ENCODE results near the gene SENP8.

DNA sequence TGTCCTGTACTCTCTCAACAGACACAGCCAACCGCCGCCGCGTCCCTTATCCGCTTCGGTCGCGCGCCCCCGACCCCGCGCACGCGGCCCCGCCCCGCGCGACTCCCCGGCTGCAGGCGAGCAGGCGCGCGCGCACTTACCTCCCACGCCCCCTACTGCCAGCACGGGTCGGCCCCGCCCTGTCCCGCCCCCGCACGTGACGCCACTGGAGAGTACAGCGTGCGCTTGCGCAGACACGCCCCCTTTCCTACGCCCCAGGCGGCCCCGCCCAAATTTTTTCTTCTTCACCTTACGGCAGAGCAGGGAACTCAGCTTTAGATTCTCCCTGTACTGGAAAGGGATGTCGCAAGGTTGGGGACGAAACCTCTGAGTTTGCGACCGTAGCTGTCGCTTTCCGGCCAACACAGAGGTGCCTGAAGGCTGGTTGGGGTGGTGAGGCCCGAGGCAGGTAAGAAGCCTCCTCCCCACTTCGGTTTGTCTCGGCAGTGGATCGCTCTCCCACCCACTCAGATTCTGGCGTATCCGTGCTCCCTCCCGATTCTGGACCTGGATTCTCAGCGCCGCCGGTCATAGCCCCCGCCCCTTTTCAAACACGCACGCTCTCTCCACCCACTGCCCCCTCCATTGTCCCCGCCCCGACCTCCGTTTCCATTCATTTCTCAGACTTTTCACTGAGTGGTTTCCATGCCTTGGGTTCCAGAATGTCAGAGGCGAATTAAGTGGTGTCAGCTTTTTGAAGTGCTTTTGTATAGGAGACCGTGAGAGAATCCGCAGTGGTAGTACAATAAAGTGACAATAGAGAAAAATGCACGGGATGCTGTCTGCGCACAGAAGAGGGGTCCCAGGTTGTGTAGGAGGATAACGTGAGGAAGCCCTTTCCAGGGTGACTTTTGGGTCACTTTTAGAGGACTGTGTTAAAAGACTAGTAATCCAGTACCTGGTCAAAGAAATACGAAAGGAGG, at the start of gene SENP8, which contains the start of gene MYO9A:
- no peak for TF ChIP-seq ZNF565 (CRISPR knock-in tag; conservative IDR thresholded peaks at IDR 0.05; ENCODE audit: low read depth)
- no peak for TF ChIP-seq TOX (CRISPR knock-in tag; IDR thresholded peaks at IDR 0.05; ENCODE audit: borderline replicate concordance)
- TF ChIP-seq ZNF8 (CRISPR knock-in tag; IDR thresholded peaks at IDR 0.05) = no peak
- no peak for TF ChIP-seq TCF4 (CRISPR knock-in tag; IDR thresholded peaks at IDR 0.05; ENCODE audit: borderline replicate concordance)
- TF ChIP-seq, protein P1, sequence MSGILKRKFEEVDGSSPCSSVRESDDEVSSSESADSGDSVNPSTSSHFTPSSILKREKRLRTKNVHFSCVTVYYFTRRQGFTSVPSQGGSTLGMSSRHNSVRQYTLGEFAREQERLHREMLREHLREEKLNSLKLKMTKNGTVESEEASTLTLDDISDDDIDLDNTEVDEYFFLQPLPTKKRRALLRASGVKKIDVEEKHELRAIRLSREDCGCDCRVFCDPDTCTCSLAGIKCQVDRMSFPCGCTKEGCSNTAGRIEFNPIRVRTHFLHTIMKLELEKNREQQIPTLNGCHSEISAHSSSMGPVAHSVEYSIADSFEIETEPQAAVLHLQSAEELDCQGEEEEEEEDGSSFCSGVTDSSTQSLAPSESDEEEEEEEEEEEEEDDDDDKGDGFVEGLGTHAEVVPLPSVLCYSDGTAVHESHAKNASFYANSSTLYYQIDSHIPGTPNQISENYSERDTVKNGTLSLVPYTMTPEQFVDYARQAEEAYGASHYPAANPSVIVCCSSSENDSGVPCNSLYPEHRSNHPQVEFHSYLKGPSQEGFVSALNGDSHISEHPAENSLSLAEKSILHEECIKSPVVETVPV (CRISPR knock-in tag; IDR thresholded peaks at IDR 0.05) = no peak
- TF ChIP-seq PATZ1 (CRISPR knock-in tag; IDR thresholded peaks at IDR 0.05; ENCODE audit: borderline replicate concordance) = no peak
- no peak for TF ChIP-seq RARB (CRISPR knock-in tag; IDR thresholded peaks at IDR 0.05)
- no peak for TF ChIP-seq SNAI2 (CRISPR knock-in tag; IDR thresholded peaks at IDR 0.05)
